Motor neuron (in vitro differentiated cells): ENCODE results near the gene KRT6A. TPM values are rescaled to one million over a fixed set of nuclear protein-coding genes. Genes with fewer than 3 reads are reported as not detected.
A peak's percentile ranks its signal among the peaks of the same experiment; 100 is the strongest.

Experiments
- ATAC-seq, 8 experiments: fragments of 200-7000 bp; cut with Tn5 transposase; replicated peaks in 6 of 8; 2 replicates each; pipeline ENCODE4 v1.8.0; 2021; ENCODE audit warnings: mild to moderate bottlenecking in 8 of 8, moderate library complexity in 8 of 8
- H3K27ac ChIP-seq, 2 donors: fragments of 250-450 bp; sonication (Bioruptor Pico); 2 replicates each; pipeline ENCODE4 v1.9.0; 2021; ENCODE audit warnings: antibody characterized with exemption in 2 of 2, mild to moderate bottlenecking in 2 of 2, moderate library complexity in 1 of 2
- H3K4me1 ChIP-seq, 2 donors: fragments of 250-450 bp; sonication (Bioruptor Pico); replicated peaks in 1 of 2; 2 replicates each; pipeline ENCODE4 v1.6.1; 2021; ENCODE audit warnings: antibody characterized with exemption in 2 of 2, mild to moderate bottlenecking in 2 of 2, moderate library complexity in 1 of 2
- H3K4me3 ChIP-seq, 5 donors: fragments of 250-450 bp; sonication (Bioruptor Pico); 2 replicates each; pipeline ENCODE4 v1.9.0; 2021; ENCODE audit warnings: antibody characterized with exemption in 5 of 5, mild to moderate bottlenecking in 5 of 5, moderate library complexity in 4 of 5
- WGBS, 10 experiments: fragments of 450-650 bp; shearing (Covaris generic); methylation state at CpG; one replicate each; pipeline ENCODE4 v1.0.0; 2022; 5-methylcytosine and 5-hydroxymethylcytosine counted together
- in situ Hi-C, 9 experiments: fragments of 400-800 bp; cut with MboI; loops; one replicate each; pipeline ENCODE4 v1.15.0; 2021; ENCODE audit warnings: low sequenced_read_pairs in 9 of 9, low pct_unique_long_range_greater_than_20kb in 2 of 9; ENCODE audit not compliant: unreplicated experiment in 9 of 9
- total RNA-seq, 8 experiments: library from RNA; unstranded; fragments of 300-600 nt; gene quantifications; 2 replicates each; pipeline versions ENCODE4 v1.2.3 to v1.2.4, GENCODE V29; 2022

KRT6A gene
- total RNA-seq, 8 experiments from 2014 or later, result 0.27 to 1.00 (median 0.29) TPM; not detected in 5

GRCh38 chr12:52530366-52530765 is 37.3 kb upstream of the KRT6A start:
- WGBS, 10 experiments, result 75 to 86% methylated on average over 1 of the region's 2 CpGs; no CpG with 5 or more reads in 8 of the 10 experiments
- Histone ChIP-seq H3K27ac (no peak overlapping the region), H3K4me3 (no peak overlapping the region), H3K4me1 (no peaks in the 10 kb centered on the region)
- no peak for ATAC-seq
- in situ Hi-C loops, result no loop called here

GRCh38 chr12:52529846-52530245 is 36.8 kb upstream of the KRT6A start:
- WGBS, 10 experiments, result 68 to 100% (median 94%) methylated on average over 1 to 4 of the region's 9 CpGs; no CpG with 5 or more reads in 4 of the 10 experiments
- no peak overlapping the region for H3K4me3 ChIP-seq
- in situ Hi-C loops, result no loop called here
- H3K27ac ChIP-seq, result no peak overlapping the region
- no peak for ATAC-seq
- H3K4me1 ChIP-seq, result no peaks in the 10 kb centered on the region

- Histone ChIP-seq H3K27ac (no peak overlapping the region), H3K4me3 (no peak overlapping the region), H3K4me1 (no peaks in the 10 kb centered on the region)
- in situ Hi-C loops, result no loop called here
- 60 to 100% (median 85%) methylated on average over 1 to 2 of the region's 2 CpGs; no CpG with 5 or more reads in 5 of the 10 experiments for WGBS, 10 experiments
- no peak for ATAC-seq
Measured at GRCh38 chr12:52529417-52529816, 36.4 kb upstream of the KRT6A start.

GRCh38 chr12:52528641-52529143 is 35.6 kb upstream of the KRT6A start:
- in situ Hi-C loops, result no loop called here
- 31 to 78% (median 51%) methylated on average over 2 to 5 of the region's 8 CpGs; no CpG with 5 or more reads in 7 of the 10 experiments for WGBS, 10 experiments
- no peaks in the 10 kb centered on the region for H3K4me1 ChIP-seq
- ATAC-seq, result no peak
- no peak overlapping the region for H3K4me3 ChIP-seq
- no peak overlapping the region for H3K27ac ChIP-seq

GRCh38 chr12:52527121-52527800 is 34.2 kb upstream of the KRT6A start:
- Histone ChIP-seq H3K4me3 (no peak overlapping the region), H3K4me1 (no peaks in the 10 kb centered on the region), H3K27ac (no peak overlapping the region)
- ATAC-seq, result no peak
- in situ Hi-C loops, result no loop called here
- 0 to 100% (median 47%) methylated on average over 1 to 2 of the region's 4 CpGs; no CpG with 5 or more reads in 4 of the 10 experiments for WGBS, 10 experiments

- no peak for ATAC-seq
- no peak overlapping the region for H3K27ac ChIP-seq
- no peak overlapping the region for H3K4me3 ChIP-seq
- no peaks in the 10 kb centered on the region for H3K4me1 ChIP-seq
- WGBS, 10 experiments, result 50 to 100% (median 76%) methylated on average over 1 to 8 of the region's 8 CpGs; no CpG with 5 or more reads in 5 of the 10 experiments
- in situ Hi-C loops, result no loop called here
Measured at GRCh38 chr12:52526511-52526951, 33.5 kb upstream of the KRT6A start.

- in situ Hi-C loops, result no loop called here
- no peak overlapping the region for H3K27ac ChIP-seq
- no peak for ATAC-seq
- no peaks in the 10 kb centered on the region for H3K4me1 ChIP-seq
- H3K4me3 ChIP-seq, result no peak overlapping the region
- 48 to 100% (median 66%) methylated on average over 1 to 9 of the region's 13 CpGs; no CpG with 5 or more reads in 3 of the 10 experiments for WGBS, 10 experiments
Measured at GRCh38 chr12:52525661-52526499, 32.8 kb upstream of the KRT6A start.

GRCh38 chr12:52524898-52525591 is 32.0 kb upstream of the KRT6A start:
- in situ Hi-C loops, result no loop called here
- no peak overlapping the region for H3K27ac ChIP-seq
- no peak overlapping the region for H3K4me3 ChIP-seq
- ATAC-seq, result peak in 3 of 8 experiments; percentile 76 to 90 (median 87)
- no peaks in the 10 kb centered on the region for H3K4me1 ChIP-seq
- 55 to 100% (median 87%) methylated on average over 1 to 3 of the region's 5 CpGs; no CpG with 5 or more reads in 2 of the 10 experiments for WGBS, 10 experiments

- Histone ChIP-seq H3K27ac (no peak overlapping the region), H3K4me1 (no peaks in the 10 kb centered on the region), H3K4me3 (no peak overlapping the region)
- in situ Hi-C loops, result no loop called here
- WGBS, 10 experiments, result 33 to 90% (median 51%) methylated on average over 2 to 3 of the region's 6 CpGs; no CpG with 5 or more reads in 6 of the 10 experiments
- ATAC-seq, result peak in 3 of 8 experiments; percentile 15 to 42 (median 35)
Measured at GRCh38 chr12:52524241-52524897, 31.3 kb upstream of the KRT6A start.

GRCh38 chr12:52523824-52524223 is 30.8 kb upstream of the KRT6A start:
- no peaks in the 10 kb centered on the region for H3K4me1 ChIP-seq
- WGBS, 10 experiments, result 17 to 100% (median 70%) methylated on average over 1 to 2 of the region's 4 CpGs; no CpG with 5 or more reads in 4 of the 10 experiments
- no peak overlapping the region for H3K27ac ChIP-seq
- peak in 3 of 8 experiments; percentile 43 to 48 (median 45) for ATAC-seq
- in situ Hi-C loops, result no loop called here
- no peak overlapping the region for H3K4me3 ChIP-seq

- Histone ChIP-seq H3K4me3 (no peak overlapping the region), H3K4me1 (no peaks in the 10 kb centered on the region), H3K27ac (no peak overlapping the region)
- in situ Hi-C loops, result no loop called here
- ATAC-seq, result peak in 1 of 8 experiments; percentile 7
- WGBS, 10 experiments, result 14 to 90% (median 60%) methylated on average over 1 to 6 of the region's 10 CpGs; no CpG with 5 or more reads in 6 of the 10 experiments
Measured at GRCh38 chr12:52522346-52523011, 29.4 kb upstream of the KRT6A start.
